Muscle layer of colon (tissue), 2 donors: ENCODE results near the gene ZBTB20.
A peak's percentile ranks its signal among the peaks of the same experiment; 100 is the strongest.

Experiments
- H3K27ac ChIP-seq: one replicate; pipeline ENCODE4 v1.7.0; 2013; ENCODE audit warnings: low read depth, mild to moderate bottlenecking, low read length, moderate library complexity
- H3K27me3 ChIP-seq, 2 donors: one replicate each; pipeline ENCODE4 v1.7.0; 2013; ENCODE audit warnings: low read length in 2 of 2, mild to moderate bottlenecking in 2 of 2; ENCODE audit not compliant: insufficient read depth in 2 of 2, control insufficient read depth in 1 of 2
- H3K36me3 ChIP-seq: one replicate; pipeline ENCODE4 v1.7.0; 2013; ENCODE audit warnings: mild to moderate bottlenecking, low read length; ENCODE audit not compliant: insufficient read depth
- H3K4me1 ChIP-seq: one replicate; pipeline ENCODE4 v1.7.0; 2013; ENCODE audit warnings: mild to moderate bottlenecking, low read length; ENCODE audit not compliant: insufficient read depth
- H3K4me3 ChIP-seq, 2 donors: one replicate each; pipeline ENCODE4 v1.7.0; 2013; ENCODE audit warnings: low read length in 2 of 2, low read depth in 1 of 2, mild to moderate bottlenecking in 1 of 2, moderate library complexity in 1 of 2
- H3K9ac ChIP-seq: one replicate; pipeline ENCODE4 v1.7.0; 2013; ENCODE audit warnings: low read length
- H3K9me3 ChIP-seq: one replicate; pipeline ENCODE4 v1.7.0; 2013; ENCODE audit warnings: mild to moderate bottlenecking, low read length
- donor health status: abdominal sarcoma.
- donor health status: Adenocarcinoma of cecum.

The ZBTB20 gene

DNA sequence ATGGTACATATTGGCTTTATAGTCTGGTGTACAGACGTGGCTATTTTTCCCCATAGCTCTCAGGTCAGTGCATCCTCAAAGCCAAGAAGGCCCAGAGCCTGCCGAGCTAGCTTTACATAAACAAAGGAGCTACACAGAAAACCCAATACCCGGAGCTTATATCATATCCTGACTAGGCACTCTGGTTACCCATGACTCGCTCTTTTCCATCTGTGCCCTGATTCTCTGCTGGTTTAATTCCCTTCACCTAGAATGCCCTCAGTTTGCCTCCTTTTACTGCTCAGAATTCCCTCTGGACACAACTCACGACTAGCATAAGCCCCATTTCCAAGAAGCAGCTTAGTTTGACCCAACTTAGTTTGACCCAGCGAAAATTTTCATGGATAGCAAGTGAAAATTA, 742.5 kb downstream of the ZBTB20 start:
- peaks cover 32% of the 10 kb centered on the region for H3K4me1 ChIP-seq
- H3K27me3 ChIP-seq, result no peaks in the 10 kb centered on the region
- no peaks in the 10 kb centered on the region for H3K36me3 ChIP-seq
- no peak overlapping the region for H3K9ac ChIP-seq
- H3K27ac ChIP-seq, result peak overlapping the region; percentile 22
- no peaks in the 10 kb centered on the region for H3K9me3 ChIP-seq
- H3K4me3 ChIP-seq, result no peak overlapping the region

DNA sequence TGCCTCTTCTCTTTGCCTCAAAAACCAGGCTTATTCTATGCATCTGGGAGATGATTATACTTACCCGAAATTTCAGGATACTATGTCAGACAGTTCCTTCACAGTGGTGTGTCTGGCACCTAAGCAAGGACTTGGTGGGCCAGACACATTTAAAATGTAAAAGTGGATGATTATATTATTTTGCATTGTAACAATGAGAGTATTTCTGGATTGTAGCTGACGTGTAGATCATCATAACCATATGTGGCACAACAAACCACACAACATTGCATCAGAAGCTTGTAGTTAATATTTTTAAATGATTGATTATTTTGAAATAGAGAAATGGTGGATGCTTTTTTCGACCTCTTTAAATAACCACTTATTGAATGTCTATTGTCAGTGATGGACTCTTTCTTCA, 744.2 kb downstream of the ZBTB20 start:
- Histone ChIP-seq H3K27ac (no peak overlapping the region), H3K4me1 (peaks cover 37% of the 10 kb centered on the region), H3K9me3 (no peaks in the 10 kb centered on the region), H3K4me3 (no peak overlapping the region), H3K9ac (no peak overlapping the region), H3K27me3 (no peaks in the 10 kb centered on the region), H3K36me3 (no peaks in the 10 kb centered on the region)

DNA sequence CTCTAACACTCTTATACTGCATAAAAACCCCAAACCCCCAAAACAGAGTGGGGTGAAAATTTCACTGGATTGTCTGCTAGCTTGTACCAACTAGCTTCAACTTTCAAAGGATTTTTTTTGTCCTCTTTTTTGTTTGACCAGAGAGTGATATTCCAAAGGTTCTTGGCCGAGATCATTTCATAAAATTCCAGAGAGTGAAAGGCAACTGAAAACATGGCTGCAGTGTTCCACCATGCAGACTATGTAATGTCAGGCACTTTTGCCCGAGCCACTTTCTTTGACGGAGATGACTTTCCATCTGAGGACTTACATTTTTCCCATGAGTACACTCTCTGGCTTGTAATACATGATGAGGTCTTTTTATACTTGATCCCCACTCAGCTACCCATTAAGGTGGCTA, 745.7 kb downstream of the ZBTB20 start:
- Histone ChIP-seq H3K4me3 (no peak overlapping the region), H3K9ac (no peak overlapping the region), H3K27me3 (no peaks in the 10 kb centered on the region), H3K9me3 (no peaks in the 10 kb centered on the region), H3K36me3 (no peaks in the 10 kb centered on the region), H3K4me1 (peaks cover 37% of the 10 kb centered on the region), H3K27ac (no peak overlapping the region)

DNA sequence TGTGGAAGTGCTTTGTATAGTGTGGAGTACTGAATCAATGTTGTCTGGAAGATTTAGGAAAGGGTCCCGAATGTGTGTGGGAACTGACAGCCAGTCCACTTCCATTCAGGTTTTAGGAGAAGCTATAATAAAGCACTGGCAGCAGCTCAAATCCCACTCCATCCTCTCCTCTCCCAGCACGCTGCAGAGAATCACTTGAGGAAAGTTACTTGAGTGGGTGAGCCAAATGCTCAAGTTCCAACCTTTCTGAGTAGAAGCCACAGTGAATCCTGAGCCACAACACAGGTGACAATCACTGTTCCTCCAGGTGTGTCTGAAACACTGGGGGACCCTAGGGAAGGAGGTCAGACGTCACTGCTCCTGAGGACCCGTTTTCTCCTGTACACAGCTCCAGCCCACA, 746.7 kb downstream of the ZBTB20 start:
- Histone ChIP-seq H3K9ac (no peak overlapping the region), H3K27ac (no peak overlapping the region)

DNA sequence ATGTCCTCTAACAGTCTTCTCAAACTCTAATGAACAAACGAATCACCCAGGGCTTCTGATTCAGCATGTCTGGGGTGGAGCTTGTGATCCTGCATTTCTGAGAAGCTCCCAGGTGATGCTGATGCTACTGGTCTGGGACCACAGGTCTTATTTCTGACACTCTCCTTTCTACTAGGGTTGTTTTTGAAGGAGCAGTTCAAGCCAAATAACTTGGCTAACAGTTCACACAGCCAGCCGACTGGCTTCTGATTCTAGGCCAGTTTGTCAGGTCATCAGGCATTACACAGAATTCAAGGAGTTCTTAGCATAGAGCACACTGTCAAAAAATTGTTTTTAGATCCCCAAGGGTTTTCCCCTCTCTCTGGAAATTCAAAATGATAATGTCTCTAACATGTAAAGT, 752.5 kb downstream of the ZBTB20 start:
- no peak overlapping the region for H3K4me3 ChIP-seq
- H3K36me3 ChIP-seq, result no peaks in the 10 kb centered on the region
- peaks cover 29% of the 10 kb centered on the region for H3K4me1 ChIP-seq
- no peaks in the 10 kb centered on the region for H3K9me3 ChIP-seq
- no peaks in the 10 kb centered on the region for H3K27me3 ChIP-seq
- no peak overlapping the region for H3K9ac ChIP-seq
- H3K27ac ChIP-seq, result no peak overlapping the region

More for the DNA sequence above, 746.7 kb downstream of the ZBTB20 start:
- H3K9me3 ChIP-seq, result no peaks in the 10 kb centered on the region
- H3K36me3 ChIP-seq, result no peaks in the 10 kb centered on the region
- peaks cover 37% of the 10 kb centered on the region for H3K4me1 ChIP-seq
- H3K27me3 ChIP-seq, result no peaks in the 10 kb centered on the region
- H3K4me3 ChIP-seq, result peak overlapping the region in 1 of 2 donors; percentile 26

DNA sequence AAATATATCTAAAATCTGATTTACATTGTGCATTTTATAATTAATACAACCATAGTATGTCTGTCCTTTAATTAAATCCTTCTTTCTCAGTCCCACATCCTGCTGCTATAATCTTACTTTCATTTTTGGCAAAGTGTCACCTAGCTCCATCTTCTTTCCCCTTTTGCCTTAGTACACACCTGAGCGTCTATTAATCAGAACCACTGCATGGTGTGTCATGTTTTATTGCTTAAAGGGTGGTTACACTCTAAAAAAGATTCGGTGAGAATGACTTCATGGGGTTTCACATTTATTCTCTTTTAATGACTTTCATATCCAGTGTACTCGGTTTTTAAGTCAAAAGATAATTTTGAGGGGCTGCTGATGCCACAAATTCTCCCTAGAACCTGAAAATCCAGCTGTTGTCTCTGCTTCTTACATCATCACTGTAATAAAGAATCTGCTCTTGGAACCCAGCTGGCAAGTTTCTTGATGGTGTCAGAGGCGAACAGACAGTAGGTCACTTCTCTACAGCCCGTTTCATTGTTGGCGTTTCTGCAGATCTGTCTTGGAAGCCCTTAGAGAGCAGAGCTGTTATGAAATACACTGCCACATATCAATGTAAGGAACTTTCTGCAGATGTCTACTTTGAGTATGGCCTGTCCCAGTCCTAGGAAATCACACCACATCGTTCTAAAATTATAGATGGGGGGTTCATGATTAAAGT, 753.6 kb downstream of the ZBTB20 start:
- H3K36me3 ChIP-seq, result peaks cover 6% of the 10 kb centered on the region
- H3K9ac ChIP-seq, result no peak overlapping the region
- no peak overlapping the region for H3K27ac ChIP-seq
- H3K27me3 ChIP-seq, result no peaks in the 10 kb centered on the region
- H3K4me3 ChIP-seq, result no peak overlapping the region
- no peaks in the 10 kb centered on the region for H3K9me3 ChIP-seq
- peaks cover 25% of the 10 kb centered on the region for H3K4me1 ChIP-seq

DNA sequence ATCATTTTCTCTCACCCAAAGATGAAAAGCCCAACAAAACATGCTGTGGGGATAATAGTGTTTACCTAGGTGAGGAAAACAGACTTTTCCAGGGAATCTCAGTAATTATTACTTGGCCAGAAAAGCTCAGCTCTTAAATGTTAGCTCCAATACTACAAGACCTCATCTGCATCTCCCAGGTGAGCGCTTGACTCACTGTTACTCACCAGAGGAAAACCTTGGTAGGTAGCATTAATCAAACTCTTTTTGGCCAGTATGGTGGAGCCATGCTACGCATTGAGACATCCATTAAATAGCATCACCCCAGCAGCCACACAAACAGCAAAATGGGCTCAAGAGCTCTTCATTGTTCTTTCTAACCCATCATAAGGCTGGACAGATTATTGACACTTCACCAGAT, 754.3 kb downstream of the ZBTB20 start:
- no peak overlapping the region for H3K4me3 ChIP-seq
- H3K9me3 ChIP-seq, result no peaks in the 10 kb centered on the region
- no peaks in the 10 kb centered on the region for H3K27me3 ChIP-seq
- peaks cover 12% of the 10 kb centered on the region for H3K36me3 ChIP-seq
- no peak overlapping the region for H3K27ac ChIP-seq
- peaks cover 25% of the 10 kb centered on the region for H3K4me1 ChIP-seq
- no peak overlapping the region for H3K9ac ChIP-seq

DNA sequence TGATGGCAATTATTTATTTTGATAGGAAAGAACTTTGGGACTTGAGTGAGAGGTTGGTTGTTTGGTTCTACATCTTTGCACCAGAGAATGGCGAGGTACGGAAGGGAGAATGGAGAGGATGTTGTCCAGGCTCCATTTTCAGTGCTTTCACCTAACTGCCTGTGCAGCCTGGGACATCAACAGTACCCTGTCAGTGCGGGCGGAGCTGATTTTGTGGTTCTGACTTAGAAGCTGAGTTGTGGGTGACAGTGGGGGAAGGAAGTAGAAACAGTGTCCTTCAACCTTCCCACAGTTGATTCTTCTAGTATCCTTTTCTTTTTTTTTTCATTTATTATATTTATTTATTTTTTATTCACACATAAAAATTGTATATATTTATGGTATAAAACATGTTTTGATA, 757.9 kb downstream of the ZBTB20 start:
- no peak overlapping the region for H3K27ac ChIP-seq
- H3K4me1 ChIP-seq, result peaks cover 24% of the 10 kb centered on the region

DNA sequence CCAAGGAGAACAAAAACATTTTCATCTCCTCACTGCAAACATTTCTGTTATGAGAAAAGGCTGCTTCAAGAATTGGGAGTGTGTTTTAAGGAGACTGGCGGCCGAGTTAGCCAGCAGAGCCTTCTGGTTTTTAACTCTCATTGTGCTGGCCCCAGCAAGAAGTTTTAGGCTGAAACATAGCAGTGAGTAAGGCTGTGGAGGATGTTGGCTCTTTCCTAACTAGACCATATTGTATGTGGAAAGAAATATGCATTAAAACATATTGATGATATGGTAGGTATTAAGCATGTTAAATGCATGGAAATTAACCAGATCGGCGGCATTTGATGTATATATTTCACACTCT, 762.6 kb downstream of the ZBTB20 start:
- H3K9me3 ChIP-seq, result no peaks in the 10 kb centered on the region
- no peaks in the 10 kb centered on the region for H3K27me3 ChIP-seq
- H3K9ac ChIP-seq, result peak overlapping the region; percentile 53
- H3K4me3 ChIP-seq, result peak overlapping the region; percentile 51 to 70
- H3K4me1 ChIP-seq, result peaks cover 26% of the 10 kb centered on the region
- H3K27ac ChIP-seq, result peak overlapping the region; percentile 70
- peaks cover 16% of the 10 kb centered on the region for H3K36me3 ChIP-seq

More for the DNA sequence above, 757.9 kb downstream of the ZBTB20 start:
- no peaks in the 10 kb centered on the region for H3K9me3 ChIP-seq
- H3K27me3 ChIP-seq, result no peaks in the 10 kb centered on the region
- no peak overlapping the region for H3K4me3 ChIP-seq
- H3K9ac ChIP-seq, result no peak overlapping the region
- peaks cover 16% of the 10 kb centered on the region for H3K36me3 ChIP-seq

DNA sequence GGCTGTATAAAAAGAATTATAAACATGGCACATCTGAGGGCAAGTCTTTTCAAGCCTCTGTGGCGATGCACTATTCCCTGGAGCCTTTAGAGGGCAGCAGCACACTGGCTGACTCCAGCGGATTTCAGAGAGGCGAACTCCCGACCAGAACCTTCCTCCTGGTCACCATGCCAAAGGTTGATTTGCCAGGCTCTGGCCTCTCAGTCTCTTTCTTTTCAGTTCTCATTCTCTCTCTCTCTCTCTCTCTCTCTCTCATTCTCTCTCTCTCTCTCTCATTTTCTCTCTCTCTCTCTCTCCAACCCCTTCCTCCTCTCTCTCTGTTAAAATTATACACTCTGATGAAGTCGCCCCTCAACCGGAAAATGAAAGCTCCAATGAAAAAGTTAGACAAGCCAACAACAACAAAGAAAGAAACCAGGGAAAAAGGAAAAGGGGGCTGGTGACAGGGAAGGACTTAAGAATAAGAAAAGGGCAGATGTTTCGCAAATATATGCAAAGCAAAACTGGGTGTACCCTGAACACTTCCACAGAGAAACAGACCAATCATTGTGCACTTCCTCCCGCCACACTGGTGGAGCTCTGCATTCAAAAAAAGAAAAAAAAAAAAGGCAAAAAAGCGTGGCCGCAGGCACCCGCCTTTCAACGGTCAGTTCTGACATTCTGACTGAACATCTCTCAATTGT, 763.1 kb downstream of the ZBTB20 start:
- peak overlapping the region; percentile 53 for H3K9ac ChIP-seq
- H3K27me3 ChIP-seq, result no peaks in the 10 kb centered on the region
- peaks cover 31% of the 10 kb centered on the region for H3K4me1 ChIP-seq
- peaks cover 16% of the 10 kb centered on the region for H3K36me3 ChIP-seq
- no peaks in the 10 kb centered on the region for H3K9me3 ChIP-seq
- H3K27ac ChIP-seq, result peak overlapping the region; percentile 70
- H3K4me3 ChIP-seq, result peak overlapping the region; percentile 51 to 70

DNA sequence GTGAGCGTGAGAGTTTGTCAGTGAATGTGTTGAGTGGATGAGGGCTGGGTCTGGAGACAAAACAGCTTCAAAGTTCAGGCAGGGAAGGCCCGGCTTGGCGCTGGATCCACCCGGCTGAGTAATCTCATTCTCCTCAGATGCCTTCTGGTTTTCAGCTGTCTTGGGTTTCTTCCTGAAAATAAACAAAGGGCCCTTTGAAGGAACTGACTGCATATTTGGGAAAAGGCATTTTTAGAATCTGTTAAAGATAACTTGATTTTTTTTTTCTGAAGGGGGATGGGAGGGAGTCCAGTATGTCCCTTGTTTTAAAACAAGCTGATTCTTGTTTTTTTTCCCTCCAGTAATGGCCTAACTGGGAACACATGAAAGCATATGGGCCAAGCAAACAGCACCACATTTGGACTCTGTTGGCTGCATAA, 766.8 kb downstream of the ZBTB20 start:
- H3K9ac ChIP-seq, result no peak overlapping the region

DNA sequence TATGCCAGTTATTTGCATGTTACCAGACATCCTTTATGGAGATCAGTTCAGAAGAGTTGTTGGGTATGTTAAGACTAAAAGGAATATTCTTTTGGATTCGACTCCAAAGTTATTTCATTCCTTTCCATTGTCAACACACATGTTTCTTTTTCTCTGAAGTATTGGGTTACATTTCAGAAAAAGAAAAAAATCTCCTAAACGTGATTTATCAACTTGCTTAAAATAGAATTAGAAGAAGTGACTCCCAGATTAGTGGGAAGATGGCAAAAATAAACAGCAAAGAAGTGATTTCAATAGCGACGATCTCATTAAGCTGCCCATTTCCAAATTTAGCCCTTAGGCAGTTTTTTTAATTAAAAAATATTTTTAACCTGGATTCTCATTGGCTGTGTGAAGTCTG, 767.8 kb downstream of the ZBTB20 start:
- H3K27me3 ChIP-seq, result no peaks in the 10 kb centered on the region
- H3K9me3 ChIP-seq, result no peaks in the 10 kb centered on the region
- H3K4me3 ChIP-seq, result no peak overlapping the region
- peaks cover 5% of the 10 kb centered on the region for H3K36me3 ChIP-seq
- H3K27ac ChIP-seq, result peak overlapping the region; percentile 41
- peaks cover 53% of the 10 kb centered on the region for H3K4me1 ChIP-seq
- no peak overlapping the region for H3K9ac ChIP-seq

More for the DNA sequence above, 766.8 kb downstream of the ZBTB20 start:
- Histone ChIP-seq H3K27ac (peak overlapping the region; percentile 71), H3K27me3 (no peaks in the 10 kb centered on the region), H3K4me3 (no peak overlapping the region), H3K9me3 (no peaks in the 10 kb centered on the region), H3K4me1 (peaks cover 57% of the 10 kb centered on the region), H3K36me3 (peaks cover 5% of the 10 kb centered on the region)
